GM19238 (cell line): Measurements from ENCODE around the gene GPR132.

Source experiments
- DNase-seq: peaks from one replicate; pipeline ENCODE4 v3.0.0; 2011; ENCODE audit warnings: low spot score; ENCODE audit not compliant: insufficient read length

GPR132 gene

GRCh38 chr14:105063056-105063455 lies 2.2 kb downstream of the GPR132 start:
- DNase-seq, result no peak

GRCh38 chr14:105062048-105062433 lies 3.2 kb downstream of the GPR132 start:
- no peak for DNase-seq

- no peak for DNase-seq
These were observed 3.7 kb downstream of the GPR132 start for GRCh38 chr14:105061428-105062047.

GRCh38 chr14:105060751-105061427 lies 4.3 kb downstream of the GPR132 start:
- no peak for DNase-seq

GRCh38 chr14:105059925-105060565 lies 5.2 kb downstream of the GPR132 start:
- DNase-seq, result no peak

- DNase-seq, result no peak
These were observed 6.0 kb downstream of the GPR132 start for GRCh38 chr14:105059035-105059924.

- no peak for DNase-seq
These were observed 6.7 kb downstream of the GPR132 start for GRCh38 chr14:105058521-105059034.

GRCh38 chr14:105056303-105056831 lies 8.9 kb downstream of the GPR132 start:
- DNase-seq, result no peak

GRCh38 chr14:105055736-105056302 lies 9.4 kb downstream of the GPR132 start:
- DNase-seq, result no peak

- DNase-seq, result no peak
These were observed 9.9 kb downstream of the GPR132 start for GRCh38 chr14:105055334-105055733.

- no peak for DNase-seq
These were observed 11.2 kb downstream of the GPR132 start for GRCh38 chr14:105053996-105054395.

- DNase-seq, result no peak
These were observed 11.8 kb downstream of the GPR132 start for GRCh38 chr14:105053421-105053820.

GRCh38 chr14:105052110-105052458 lies 13.1 kb downstream of the GPR132 start:
- no peak for DNase-seq

- no peak for DNase-seq
These were observed 13.8 kb downstream of the GPR132 start for GRCh38 chr14:105051182-105052109.

- DNase-seq, result no peak
These were observed 14.7 kb downstream of the GPR132 start for GRCh38 chr14:105050551-105050897.

- no peak for DNase-seq
These were observed 15.3 kb downstream of the GPR132 start for GRCh38 chr14:105049753-105050550.

GRCh38 chr14:105047283-105048016 lies 17.8 kb downstream of the GPR132 start:
- no peak for DNase-seq

GRCh38 chr14:105046891-105047282 lies 18.3 kb downstream of the GPR132 start:
- no peak for DNase-seq
